HL-60 (cell line): ENCODE measurements around the gene SUV39H2.
A peak's percentile ranks its signal among the peaks of the same experiment; 100 is the strongest.

Source experiments
- DNase-seq, 2 experiments: peaks; one replicate each; pipeline ENCODE4 v3.0.0-alpha.2; 2010 to 2020; ENCODE audit warnings: low read depth in 1 of 2, low spot score in 1 of 2
- H3K27ac ChIP-seq: fragments of 250-450 bp; sonication (Bioruptor Pico); replicated peaks from 2 replicates; pipeline ENCODE4 v1.5.1; 2020; ENCODE audit warnings: mild to moderate bottlenecking, moderate library complexity
- H3K27me3 ChIP-seq: fragments of 250-450 bp; sonication (Bioruptor Pico); 2 replicates; pipeline ENCODE4 v1.5.1; 2021; ENCODE audit warnings: mild to moderate bottlenecking, moderate library complexity; ENCODE audit not compliant: insufficient read depth, poor library complexity, severe bottlenecking
- H3K4me3 ChIP-seq: replicated peaks from 2 replicates; pipeline ENCODE4 v1.5.1; 2011; ENCODE audit warnings: mild to moderate bottlenecking, control low read depth, low read length; ENCODE audit not compliant: insufficient read depth
- GABPA ChIP-seq: IDR thresholded peaks from 2 replicates; pipeline ENCODE4 v1.6.1; 2012; ENCODE audit warnings: low read depth
- POLR2AphosphoS5 ChIP-seq: IDR thresholded peaks from 2 replicates; pipeline ENCODE4 v1.6.1; 2012; ENCODE audit warnings: low read depth
- SPI1 ChIP-seq: IDR thresholded peaks from 2 replicates; pipeline ENCODE4 v1.6.1; 2012; ENCODE audit warnings: low read depth, mild to moderate bottlenecking, borderline replicate concordance
- TF ChIP-seq, protein P1 (sequence below): IDR thresholded peaks from one replicate; pipeline ENCODE4 v1.5.1; 2011; ENCODE audit warnings: low read length, control low read depth, inconsistent platforms; ENCODE audit not compliant: insufficient read depth
- TF ChIP-seq, protein P2 (sequence below): IDR thresholded peaks from 2 replicates; pipeline ENCODE4 v1.6.1; 2012; ENCODE audit warnings: low read depth; ENCODE audit not compliant: insufficient replicate concordance

The SUV39H2 gene

DNA sequence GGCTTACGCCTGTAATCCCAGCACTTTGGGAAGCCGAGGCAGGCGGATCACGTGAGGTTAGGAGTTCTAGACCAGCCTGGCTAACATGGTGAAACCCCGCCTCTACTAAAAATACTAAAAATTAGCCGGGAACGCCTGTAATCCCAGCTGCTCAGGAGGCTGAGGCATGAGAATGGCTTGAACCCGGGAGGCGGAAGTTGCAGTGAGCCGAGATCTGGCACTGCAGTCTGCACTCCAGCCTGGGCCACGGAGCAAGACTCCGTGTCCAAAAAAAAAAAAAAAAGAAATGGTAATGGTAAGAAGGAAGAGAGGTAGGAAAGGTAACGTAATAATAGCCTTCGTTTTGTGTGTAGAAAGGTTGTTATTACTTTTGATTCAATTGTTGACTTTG is 39.4 kb upstream of the SUV39H2 start:
- Histone ChIP-seq H3K27ac (peak overlapping the region; percentile 94), H3K4me3 (peak overlapping the region; percentile 80), H3K27me3 (no peaks in the 10 kb centered on the region)
- TF ChIP-seq SPI1 (no peak), POLR2AphosphoS5 (no peak)
- peak in 1 of 2 experiments; percentile 20 for DNase-seq

GRCh38 chr10:14840178-14840577 is 38.5 kb upstream of the SUV39H2 start:
- TF ChIP-seq GABPA (no peak), SPI1 (no peak), POLR2AphosphoS5 (no peak)
- TF ChIP-seq, protein P1, sequence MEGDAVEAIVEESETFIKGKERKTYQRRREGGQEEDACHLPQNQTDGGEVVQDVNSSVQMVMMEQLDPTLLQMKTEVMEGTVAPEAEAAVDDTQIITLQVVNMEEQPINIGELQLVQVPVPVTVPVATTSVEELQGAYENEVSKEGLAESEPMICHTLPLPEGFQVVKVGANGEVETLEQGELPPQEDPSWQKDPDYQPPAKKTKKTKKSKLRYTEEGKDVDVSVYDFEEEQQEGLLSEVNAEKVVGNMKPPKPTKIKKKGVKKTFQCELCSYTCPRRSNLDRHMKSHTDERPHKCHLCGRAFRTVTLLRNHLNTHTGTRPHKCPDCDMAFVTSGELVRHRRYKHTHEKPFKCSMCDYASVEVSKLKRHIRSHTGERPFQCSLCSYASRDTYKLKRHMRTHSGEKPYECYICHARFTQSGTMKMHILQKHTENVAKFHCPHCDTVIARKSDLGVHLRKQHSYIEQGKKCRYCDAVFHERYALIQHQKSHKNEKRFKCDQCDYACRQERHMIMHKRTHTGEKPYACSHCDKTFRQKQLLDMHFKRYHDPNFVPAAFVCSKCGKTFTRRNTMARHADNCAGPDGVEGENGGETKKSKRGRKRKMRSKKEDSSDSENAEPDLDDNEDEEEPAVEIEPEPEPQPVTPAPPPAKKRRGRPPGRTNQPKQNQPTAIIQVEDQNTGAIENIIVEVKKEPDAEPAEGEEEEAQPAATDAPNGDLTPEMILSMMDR = no peak
- TF ChIP-seq, protein P2, sequence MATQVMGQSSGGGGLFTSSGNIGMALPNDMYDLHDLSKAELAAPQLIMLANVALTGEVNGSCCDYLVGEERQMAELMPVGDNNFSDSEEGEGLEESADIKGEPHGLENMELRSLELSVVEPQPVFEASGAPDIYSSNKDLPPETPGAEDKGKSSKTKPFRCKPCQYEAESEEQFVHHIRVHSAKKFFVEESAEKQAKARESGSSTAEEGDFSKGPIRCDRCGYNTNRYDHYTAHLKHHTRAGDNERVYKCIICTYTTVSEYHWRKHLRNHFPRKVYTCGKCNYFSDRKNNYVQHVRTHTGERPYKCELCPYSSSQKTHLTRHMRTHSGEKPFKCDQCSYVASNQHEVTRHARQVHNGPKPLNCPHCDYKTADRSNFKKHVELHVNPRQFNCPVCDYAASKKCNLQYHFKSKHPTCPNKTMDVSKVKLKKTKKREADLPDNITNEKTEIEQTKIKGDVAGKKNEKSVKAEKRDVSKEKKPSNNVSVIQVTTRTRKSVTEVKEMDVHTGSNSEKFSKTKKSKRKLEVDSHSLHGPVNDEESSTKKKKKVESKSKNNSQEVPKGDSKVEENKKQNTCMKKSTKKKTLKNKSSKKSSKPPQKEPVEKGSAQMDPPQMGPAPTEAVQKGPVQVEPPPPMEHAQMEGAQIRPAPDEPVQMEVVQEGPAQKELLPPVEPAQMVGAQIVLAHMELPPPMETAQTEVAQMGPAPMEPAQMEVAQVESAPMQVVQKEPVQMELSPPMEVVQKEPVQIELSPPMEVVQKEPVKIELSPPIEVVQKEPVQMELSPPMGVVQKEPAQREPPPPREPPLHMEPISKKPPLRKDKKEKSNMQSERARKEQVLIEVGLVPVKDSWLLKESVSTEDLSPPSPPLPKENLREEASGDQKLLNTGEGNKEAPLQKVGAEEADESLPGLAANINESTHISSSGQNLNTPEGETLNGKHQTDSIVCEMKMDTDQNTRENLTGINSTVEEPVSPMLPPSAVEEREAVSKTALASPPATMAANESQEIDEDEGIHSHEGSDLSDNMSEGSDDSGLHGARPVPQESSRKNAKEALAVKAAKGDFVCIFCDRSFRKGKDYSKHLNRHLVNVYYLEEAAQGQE = no peak
- no peak overlapping the region for H3K27ac ChIP-seq

GRCh38 chr10:14843327-14843988 is 35.2 kb upstream of the SUV39H2 start:
- Histone ChIP-seq H3K4me3 (no peak overlapping the region), H3K27me3 (no peaks in the 10 kb centered on the region), H3K27ac (no peak overlapping the region)
- no peak for DNase-seq
- TF ChIP-seq, protein P2 = no peak
- TF ChIP-seq GABPA (no peak), POLR2AphosphoS5 (no peak), SPI1 (no peak)
- TF ChIP-seq, protein P1 = no peak

More at GRCh38 chr10:14840178-14840577, 38.5 kb upstream of the SUV39H2 start:
- Histone ChIP-seq H3K27me3 (no peaks in the 10 kb centered on the region), H3K4me3 (no peak overlapping the region)
- DNase-seq = no peak

GRCh38 chr10:14844948-14845347 is 33.7 kb upstream of the SUV39H2 start:
- H3K4me3 ChIP-seq = no peak overlapping the region
- H3K27me3 ChIP-seq = no peaks in the 10 kb centered on the region
- DNase-seq = no peak
- TF ChIP-seq, protein P1 = no peak
- TF ChIP-seq GABPA = no peak
- TF ChIP-seq SPI1 = no peak
- TF ChIP-seq, protein P2 = no peak
- TF ChIP-seq POLR2AphosphoS5 = no peak
- H3K27ac ChIP-seq = no peak overlapping the region
